Smooth muscle cell (in vitro differentiated cells): Measurements from ENCODE around the gene GNE. TPM values are rescaled to one million over a fixed set of nuclear protein-coding genes. Genes with fewer than 3 reads are reported as not detected.
A peak's percentile ranks its signal among the peaks of the same experiment; 100 is the strongest.

Experiments
- DNase-seq: peaks from one replicate; lab custom pipeline; 2025; ENCODE audit not compliant: unreplicated experiment; lab: John Stamatoyannopoulos, UW
- H2AFZ ChIP-seq: fragments of 200-600 bp; sonication (generic); 2 replicates; pipeline ENCODE4 v1.6.0; 2016; ENCODE audit warnings: antibody characterized with exemption, low read depth, mild to moderate bottlenecking
- H3F3A ChIP-seq: fragments of 200-600 bp; sonication (generic); 2 replicates; pipeline ENCODE4 v1.6.0; 2017; ENCODE audit warnings: antibody characterized with exemption, low read depth
- H3K27ac ChIP-seq: fragments of 200-600 bp; sonication (generic); 2 replicates; pipeline ENCODE4 v1.5.1; 2016; ENCODE audit warnings: low read depth, mild to moderate bottlenecking
- H3K27me3 ChIP-seq: fragments of 200-600 bp; sonication (generic); 2 replicates; pipeline ENCODE4 v1.6.1; 2016; ENCODE audit warnings: low read depth, mild to moderate bottlenecking
- H3K36me3 ChIP-seq: fragments of 200-600 bp; sonication (generic); 2 replicates; pipeline ENCODE4 v1.5.1; 2016; ENCODE audit warnings: low read depth
- H3K4me1 ChIP-seq: fragments of 200-600 bp; sonication (generic); 2 replicates; pipeline ENCODE4 v1.5.1; 2016; ENCODE audit warnings: low read depth
- H3K4me2 ChIP-seq: fragments of 200-600 bp; sonication (generic); 2 replicates; pipeline ENCODE4 v1.6.0; 2016; ENCODE audit warnings: mild to moderate bottlenecking
- H3K4me3 ChIP-seq: fragments of 200-600 bp; sonication (generic); 2 replicates; pipeline ENCODE4 v1.5.1; 2016; ENCODE audit warnings: mild to moderate bottlenecking
- H3K79me2 ChIP-seq: fragments of 200-600 bp; sonication (generic); 2 replicates; pipeline ENCODE4 v1.6.0; 2016; ENCODE audit warnings: low read depth, mild to moderate bottlenecking
- H3K9ac ChIP-seq: fragments of 200-600 bp; sonication (generic); 2 replicates; pipeline ENCODE4 v1.6.0; 2016; ENCODE audit warnings: low read depth
- H3K9me3 ChIP-seq: fragments of 200-600 bp; sonication (generic); replicated peaks from 2 replicates; pipeline ENCODE4 v1.5.1; 2016; ENCODE audit warnings: low read depth
- H4K20me1 ChIP-seq: fragments of 200-600 bp; sonication (generic); 2 replicates; pipeline ENCODE4 v1.6.0; 2016; ENCODE audit warnings: low read depth
- WGBS: methylation state at CpG from one replicate; pipeline ENCODE4 v1.1.7; 2016; ENCODE audit warnings: low lambda C conversion rate; 5-methylcytosine and 5-hydroxymethylcytosine counted together
- polyA plus RNA-seq: library from polyadenylated mRNA; unstranded; fragments of >200 nt; fragmentation: Nextera tagmentation; extraction: Ambion mirVana; gene quantifications from 2 replicates; pipeline ENCODE4 v1.2.1, GENCODE V29; 2016
- total RNA-seq: library from RNA; depleted of rRNA; stranded (reverse); fragments of >200 nt; gene quantifications from 2 replicates; pipeline ENCODE4 v1.2.3, GENCODE V29; 2014
- TF ChIP-seq, protein P1 (sequence below): fragments of 200-600 bp; sonication (generic); IDR thresholded peaks from 2 replicates; pipeline ENCODE4 v1.5.1; 2017; ENCODE audit warnings: borderline replicate concordance, mild to moderate bottlenecking, antibody characterized with exemption; ENCODE audit not compliant: insufficient read depth, poor library complexity, severe bottlenecking

GNE gene
- total and polyA plus RNA-seq, 2 experiments from 2014 or later: 7.0 to 20.8 TPM

DNA sequence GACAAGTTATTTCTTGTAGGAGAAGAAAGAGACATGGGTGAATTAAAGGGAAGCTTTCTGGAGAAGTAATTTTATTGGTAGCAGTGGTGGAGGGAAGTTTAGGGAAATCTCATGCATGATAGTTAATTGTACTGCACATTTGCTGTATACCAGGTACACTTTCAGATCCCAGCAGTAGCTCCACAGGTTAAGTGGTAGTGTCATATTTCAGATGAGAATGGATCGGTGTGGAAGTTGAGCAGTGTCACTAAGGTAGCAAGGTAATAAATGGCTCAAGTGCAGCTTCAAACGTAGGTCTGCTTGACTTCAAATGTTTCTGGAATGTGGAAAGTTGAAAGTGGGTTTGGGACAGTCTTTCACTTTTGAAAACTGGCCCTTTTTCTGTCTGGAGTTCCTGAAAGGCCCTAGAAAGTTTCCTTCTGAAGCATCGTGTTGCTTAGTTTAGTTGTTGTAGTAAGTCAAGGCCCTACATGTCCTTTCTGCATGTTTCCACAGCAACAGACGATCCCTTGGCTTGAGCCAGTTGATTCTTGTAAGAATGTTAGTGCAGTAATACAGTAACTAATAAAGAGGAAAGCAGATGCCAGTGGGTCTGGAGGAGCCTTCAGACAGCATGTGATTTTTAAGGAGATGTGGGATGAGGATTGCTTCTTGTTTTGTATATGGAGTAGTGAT, 63.8 kb downstream of the GNE start:
- no peak overlapping the region for H3K9ac ChIP-seq
- no peaks in the 10 kb centered on the region for H3K9me3 ChIP-seq
- H3K79me2 ChIP-seq: peaks cover 70% of the 10 kb centered on the region
- peak overlapping the region; percentile 100 for H3K4me2 ChIP-seq
- peaks cover under 1% of the 10 kb centered on the region for H3K36me3 ChIP-seq
- H3K27me3 ChIP-seq: no peaks in the 10 kb centered on the region
- H3K27ac ChIP-seq: peak overlapping the region; percentile 51
- H3K4me1 ChIP-seq: peaks cover 25% of the 10 kb centered on the region
- WGBS: 44% methylated on average over 4 of the region's 4 CpGs
- TF ChIP-seq, protein P1, sequence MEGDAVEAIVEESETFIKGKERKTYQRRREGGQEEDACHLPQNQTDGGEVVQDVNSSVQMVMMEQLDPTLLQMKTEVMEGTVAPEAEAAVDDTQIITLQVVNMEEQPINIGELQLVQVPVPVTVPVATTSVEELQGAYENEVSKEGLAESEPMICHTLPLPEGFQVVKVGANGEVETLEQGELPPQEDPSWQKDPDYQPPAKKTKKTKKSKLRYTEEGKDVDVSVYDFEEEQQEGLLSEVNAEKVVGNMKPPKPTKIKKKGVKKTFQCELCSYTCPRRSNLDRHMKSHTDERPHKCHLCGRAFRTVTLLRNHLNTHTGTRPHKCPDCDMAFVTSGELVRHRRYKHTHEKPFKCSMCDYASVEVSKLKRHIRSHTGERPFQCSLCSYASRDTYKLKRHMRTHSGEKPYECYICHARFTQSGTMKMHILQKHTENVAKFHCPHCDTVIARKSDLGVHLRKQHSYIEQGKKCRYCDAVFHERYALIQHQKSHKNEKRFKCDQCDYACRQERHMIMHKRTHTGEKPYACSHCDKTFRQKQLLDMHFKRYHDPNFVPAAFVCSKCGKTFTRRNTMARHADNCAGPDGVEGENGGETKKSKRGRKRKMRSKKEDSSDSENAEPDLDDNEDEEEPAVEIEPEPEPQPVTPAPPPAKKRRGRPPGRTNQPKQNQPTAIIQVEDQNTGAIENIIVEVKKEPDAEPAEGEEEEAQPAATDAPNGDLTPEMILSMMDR: no peak
- no peak overlapping the region for H3K4me3 ChIP-seq
- no peak for DNase-seq
- peaks cover 84% of the 10 kb centered on the region for H4K20me1 ChIP-seq
- no peak overlapping the region for H2AFZ ChIP-seq
- H3F3A ChIP-seq: peaks cover 4% of the 10 kb centered on the region

DNA sequence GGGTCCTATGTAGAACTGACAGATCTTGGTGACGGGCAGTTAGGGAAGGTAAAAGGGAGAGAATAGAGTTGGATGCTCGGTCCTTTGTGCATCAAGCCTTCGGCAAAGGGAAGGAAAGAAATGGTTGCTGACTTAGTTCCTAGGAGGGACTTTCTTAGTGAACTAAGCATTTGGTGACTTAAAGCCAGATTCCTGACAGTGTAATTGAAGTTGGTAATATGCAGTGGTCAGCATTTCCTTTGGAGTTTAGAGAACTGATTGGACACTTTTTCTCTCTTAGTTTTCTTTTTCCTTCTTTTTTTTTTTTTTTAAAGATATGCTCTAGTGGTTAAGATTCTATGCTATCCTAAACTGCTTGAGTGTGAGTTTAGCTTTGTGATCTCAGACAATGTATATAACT, 65.2 kb downstream of the GNE start:
- no peaks in the 10 kb centered on the region for H3K27me3 ChIP-seq
- H3K36me3 ChIP-seq: no peaks in the 10 kb centered on the region
- H3K4me3 ChIP-seq: peak overlapping the region; percentile 98
- no peak overlapping the region for H2AFZ ChIP-seq
- H3K27ac ChIP-seq: peak overlapping the region; percentile 42
- H3K4me2 ChIP-seq: peak overlapping the region; percentile 100
- DNase-seq: no peak
- no peak overlapping the region for H3K9ac ChIP-seq
- H3K79me2 ChIP-seq: peaks cover 70% of the 10 kb centered on the region
- no peaks in the 10 kb centered on the region for H3K9me3 ChIP-seq
- peaks cover 25% of the 10 kb centered on the region for H3K4me1 ChIP-seq
- 77% methylated on average over 3 of the region's 3 CpGs for WGBS
- H4K20me1 ChIP-seq: peaks cover 72% of the 10 kb centered on the region
- TF ChIP-seq, protein P1: no peak
- peaks cover 4% of the 10 kb centered on the region for H3F3A ChIP-seq

DNA sequence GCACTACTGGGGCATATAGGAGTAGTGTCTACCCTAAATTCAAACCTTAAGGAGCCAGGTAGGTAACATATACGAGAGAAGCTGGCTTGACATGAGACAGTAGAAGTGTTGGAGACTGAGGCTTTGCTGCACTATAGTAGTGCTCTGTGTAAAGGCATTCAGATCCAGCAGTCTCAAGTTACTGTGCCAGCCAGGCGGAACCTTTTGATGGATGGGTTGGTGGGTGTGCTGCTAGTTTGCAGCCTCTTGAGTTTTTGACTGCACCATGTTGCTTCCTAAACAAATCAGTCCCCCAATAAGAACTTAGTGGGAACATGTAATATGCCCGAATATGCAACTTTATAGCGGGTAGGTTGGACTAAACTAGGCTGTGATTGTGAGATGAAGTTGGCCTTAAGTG, 66.1 kb downstream of the GNE start:
- Histone ChIP-seq H3K27me3 (no peaks in the 10 kb centered on the region), H3K9ac (peak overlapping the region; percentile 97), H2AFZ (no peak overlapping the region), H3K4me2 (peak overlapping the region; percentile 100), H4K20me1 (peaks cover 64% of the 10 kb centered on the region), H3K27ac (peak overlapping the region; percentile 93), H3K4me1 (peaks cover 25% of the 10 kb centered on the region), H3K36me3 (no peaks in the 10 kb centered on the region), H3K4me3 (peak overlapping the region; percentile 98), H3K9me3 (no peaks in the 10 kb centered on the region), H3F3A (peaks cover 4% of the 10 kb centered on the region), H3K79me2 (peaks cover 65% of the 10 kb centered on the region)
- no peak for DNase-seq
- 69% methylated on average over 4 of the region's 4 CpGs for WGBS
- TF ChIP-seq, protein P1: no peak

DNA sequence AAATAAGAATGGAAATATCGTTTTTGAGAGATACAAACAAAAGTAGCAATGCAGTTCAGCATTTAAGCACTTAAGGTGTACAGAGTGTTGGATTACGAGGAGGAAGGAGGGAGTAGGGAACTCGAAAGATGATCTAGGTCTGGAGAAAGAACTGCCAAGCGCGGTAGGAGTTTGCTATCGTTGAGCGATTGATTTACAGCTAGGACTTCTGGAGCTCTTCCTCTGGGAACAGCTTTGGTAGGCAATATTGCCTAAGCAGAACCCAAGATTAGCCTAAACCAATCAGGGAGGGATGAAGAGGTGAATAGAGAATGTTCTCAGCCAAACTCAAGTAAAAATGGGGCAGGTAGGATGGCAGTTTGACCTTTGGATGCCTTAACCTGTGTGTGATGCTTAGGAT, 66.6 kb downstream of the GNE start:
- H3K4me2 ChIP-seq: peak overlapping the region; percentile 100
- H3K9me3 ChIP-seq: no peaks in the 10 kb centered on the region
- TF ChIP-seq, protein P1: no peak
- H3K36me3 ChIP-seq: no peaks in the 10 kb centered on the region
- peaks cover 25% of the 10 kb centered on the region for H3K4me1 ChIP-seq
- no peak for DNase-seq
- 3% methylated on average over 7 of the region's 7 CpGs for WGBS
- no peak overlapping the region for H2AFZ ChIP-seq
- peak overlapping the region; percentile 93 for H3K27ac ChIP-seq
- H3K79me2 ChIP-seq: peaks cover 59% of the 10 kb centered on the region
- H4K20me1 ChIP-seq: peaks cover 59% of the 10 kb centered on the region
- H3K9ac ChIP-seq: peak overlapping the region; percentile 97
- H3K27me3 ChIP-seq: no peaks in the 10 kb centered on the region
- peaks cover 4% of the 10 kb centered on the region for H3F3A ChIP-seq
- H3K4me3 ChIP-seq: peak overlapping the region; percentile 98
